Karpas-422 (cell line): ENCODE measurements around the gene HDLBP. TPM values are rescaled to one million over a fixed set of nuclear protein-coding genes. Genes with fewer than 3 reads are reported as not detected.
A peak's percentile ranks its signal among the peaks of the same experiment; 100 is the strongest.

Source experiments
- DNase-seq: peaks from one replicate; pipeline ENCODE4 v3.0.0-alpha.2; 2015
- H2AFZ ChIP-seq: fragments of 200-600 bp; sonication (generic); 2 replicates; pipeline ENCODE4 v1.6.1; 2014; ENCODE audit warnings: antibody characterized with exemption, low read length, mixed read lengths
- H3K27ac ChIP-seq: fragments of 200-600 bp; sonication (generic); 2 replicates; pipeline ENCODE4 v1.5.1; 2014; ENCODE audit warnings: mild to moderate bottlenecking, low read length, moderate library complexity
- H3K27me3 ChIP-seq: fragments of 200-600 bp; sonication (generic); 2 replicates; pipeline ENCODE4 v1.6.1; 2014; ENCODE audit warnings: low read length, mixed read lengths
- H3K36me3 ChIP-seq: fragments of 200-600 bp; sonication (generic); 2 replicates; pipeline ENCODE4 v1.6.1; 2014; ENCODE audit warnings: low read length, mixed read lengths; ENCODE audit not compliant: insufficient read depth
- H3K4me1 ChIP-seq: fragments of 200-600 bp; sonication (generic); 2 replicates; pipeline ENCODE4 v1.6.1; 2014; ENCODE audit warnings: mild to moderate bottlenecking, low read length, mixed read lengths
- H3K4me2 ChIP-seq: fragments of 200-600 bp; sonication (generic); 2 replicates; pipeline ENCODE4 v1.6.1; 2014; ENCODE audit warnings: low read length, low read depth, mild to moderate bottlenecking; ENCODE audit not compliant: poor library complexity, severe bottlenecking
- H3K4me3 ChIP-seq: fragments of 200-600 bp; sonication (generic); 2 replicates; pipeline ENCODE4 v1.5.1; 2014; ENCODE audit warnings: mild to moderate bottlenecking, antibody characterized with exemption, low read length, mixed read lengths
- H3K79me2 ChIP-seq: fragments of 200-600 bp; sonication (generic); 2 replicates; pipeline ENCODE4 v1.6.1; 2014; ENCODE audit warnings: mild to moderate bottlenecking, low read length, mixed read lengths
- H3K9ac ChIP-seq: fragments of 200-600 bp; sonication (generic); 2 replicates; pipeline ENCODE4 v1.6.0; 2014; ENCODE audit warnings: low read length
- H3K9me2 ChIP-seq: fragments of 200-600 bp; sonication (generic), shearing (Covaris generic); replicated peaks from 2 replicates; pipeline ENCODE4 v1.6.0; 2014; ENCODE audit warnings: mild to moderate bottlenecking, low read length, moderate library complexity; ENCODE audit not compliant: insufficient read depth
- H3K9me3 ChIP-seq: fragments of 300-700, 200-600 bp; sonication (generic); 2 replicates; pipeline ENCODE4 v1.6.1; 2014; ENCODE audit warnings: low read length, mixed read lengths
- H4K20me1 ChIP-seq: fragments of 200-600 bp; sonication (generic); 2 replicates; pipeline ENCODE4 v1.6.1; 2014; ENCODE audit warnings: mild to moderate bottlenecking, antibody characterized with exemption, low read length, low read depth; ENCODE audit not compliant: insufficient read depth
- total RNA-seq: library from RNA; depleted of rRNA; stranded (reverse); fragments of >200 nt; shearing (Covaris generic); gene quantifications from 2 replicates; pipeline ENCODE4 v1.2.3, GENCODE V29; 2014; ENCODE audit warnings: low replicate concordance

HDLBP gene
- total RNA-seq, 1 experiment from 2014 or later: 141 TPM

DNA sequence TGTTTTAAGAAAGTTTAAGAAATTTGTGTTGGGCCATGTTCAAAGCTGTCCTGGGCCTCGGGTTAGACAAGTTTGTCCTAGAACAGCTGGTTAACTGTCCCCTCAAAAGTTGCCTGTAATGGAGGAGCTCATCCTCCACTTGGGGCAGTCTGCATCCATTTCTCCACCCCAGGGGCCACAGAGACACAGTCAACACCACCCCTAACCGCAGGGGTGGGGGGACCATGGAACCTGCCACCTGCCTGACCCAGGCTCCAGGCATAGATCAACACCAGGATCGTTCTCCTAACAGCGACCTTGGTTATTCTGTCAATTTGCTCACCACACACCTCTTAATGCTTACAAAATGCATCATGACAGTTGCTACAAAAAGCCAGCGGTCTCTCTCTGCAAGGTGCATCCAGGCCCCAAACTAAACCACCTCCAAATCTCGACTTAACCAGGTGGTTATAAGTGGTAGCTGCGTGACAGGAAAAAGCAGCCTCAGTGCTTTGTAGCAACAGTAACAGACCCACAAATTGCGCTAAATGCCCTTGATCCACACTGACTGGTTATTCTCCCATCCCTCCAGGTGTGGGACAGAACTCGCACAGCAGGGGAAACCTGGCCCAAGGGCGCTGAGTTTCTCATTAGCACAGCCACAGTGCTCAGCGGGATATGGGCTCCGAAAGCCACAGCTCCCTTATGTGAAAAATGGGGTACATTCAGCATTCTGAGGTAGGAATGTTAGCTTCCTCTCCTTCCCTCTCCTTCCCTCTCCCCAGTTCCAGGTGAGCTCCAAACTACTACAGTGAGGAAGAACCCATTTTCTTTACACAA is 48.0 kb downstream of the HDLBP start:
- Histone ChIP-seq H3K36me3 (peaks cover 6% of the 10 kb centered on the region; the same call in 1 of the 2 replicates), H4K20me1 (peaks cover 37% of the 10 kb centered on the region), H3K27me3 (no peaks in the 10 kb centered on the region), H3K9me3 (no peaks in the 10 kb centered on the region), H2AFZ (no peak overlapping the region), H3K27ac (no peak overlapping the region), H3K79me2 (peaks cover 60% of the 10 kb centered on the region), H3K9me2 (no peaks in the 10 kb centered on the region), H3K4me3 (no peak overlapping the region), H3K4me2 (no peak overlapping the region), H3K4me1 (peaks cover 16% of the 10 kb centered on the region), H3K9ac (no peak overlapping the region)
- DNase-seq: no peak

- peaks cover 20% of the 10 kb centered on the region; the same call in 1 of the 2 replicates for H3K36me3 ChIP-seq
- peaks cover 50% of the 10 kb centered on the region for H3K79me2 ChIP-seq
- no peak overlapping the region for H2AFZ ChIP-seq
- H3K4me3 ChIP-seq: no peak overlapping the region
- peaks cover 30% of the 10 kb centered on the region for H4K20me1 ChIP-seq
- DNase-seq: no peak
- H3K9ac ChIP-seq: no peak overlapping the region
- no peak overlapping the region for H3K4me2 ChIP-seq
- H3K9me3 ChIP-seq: no peaks in the 10 kb centered on the region
- H3K9me2 ChIP-seq: no peaks in the 10 kb centered on the region
- peaks cover 3% of the 10 kb centered on the region; the same call in 1 of the 2 replicates for H3K4me1 ChIP-seq
- H3K27ac ChIP-seq: no peak overlapping the region
- H3K27me3 ChIP-seq: no peaks in the 10 kb centered on the region
Observed at GRCh38 chr2:241265506-241265905, 50.0 kb downstream of the HDLBP start.

GRCh38 chr2:241263061-241263460 is 52.4 kb downstream of the HDLBP start:
- Histone ChIP-seq H3K9me2 (no peaks in the 10 kb centered on the region), H3K4me1 (peaks cover 23% of the 10 kb centered on the region), H3K27me3 (no peaks in the 10 kb centered on the region), H2AFZ (no peak overlapping the region), H3K9ac (no peak overlapping the region), H3K79me2 (peaks cover 46% of the 10 kb centered on the region), H4K20me1 (peaks cover 14% of the 10 kb centered on the region; the same call in 1 of the 2 replicates), H3K4me2 (no peak overlapping the region), H3K27ac (no peak overlapping the region), H3K9me3 (no peaks in the 10 kb centered on the region), H3K4me3 (no peak overlapping the region), H3K36me3 (peaks cover 28% of the 10 kb centered on the region; the same call in 1 of the 2 replicates)
- no peak for DNase-seq

- Histone ChIP-seq H3K9me3 (no peaks in the 10 kb centered on the region), H3K4me2 (no peak overlapping the region), H3K9me2 (no peaks in the 10 kb centered on the region), H3K4me1 (peaks cover 23% of the 10 kb centered on the region), H3K27ac (no peak overlapping the region), H3K27me3 (no peaks in the 10 kb centered on the region), H3K36me3 (peaks cover 32% of the 10 kb centered on the region; the same call in 1 of the 2 replicates), H2AFZ (no peak overlapping the region), H3K4me3 (no peak overlapping the region), H4K20me1 (0 out of 2 replicates have a peak, but pooled peaks cover 11% of the 10 kb centered on the region), H3K79me2 (peaks cover 40% of the 10 kb centered on the region), H3K9ac (no peak overlapping the region)
- DNase-seq: no peak
Observed at GRCh38 chr2:241261628-241262027, 53.8 kb downstream of the HDLBP start.

DNA sequence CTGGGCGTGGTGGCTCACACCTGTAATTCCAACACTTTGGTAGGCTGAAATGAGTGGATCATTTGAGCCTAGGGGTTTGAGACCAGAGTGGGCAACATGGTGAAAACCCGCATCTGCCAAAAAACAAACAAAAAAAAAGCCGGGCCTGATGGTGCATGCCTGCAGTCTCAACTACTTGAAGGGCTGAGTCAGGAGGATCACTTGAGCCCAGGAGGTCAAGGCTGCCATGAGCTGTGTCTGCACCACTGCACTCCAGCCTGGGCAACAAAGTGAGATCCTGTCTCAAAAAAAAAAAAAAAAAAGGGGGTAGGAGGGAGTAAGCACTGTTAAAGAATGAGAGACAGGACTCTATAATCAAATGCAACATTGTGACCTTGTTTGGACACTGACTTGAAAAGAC is 54.6 kb downstream of the HDLBP start:
- H3K27me3 ChIP-seq: no peaks in the 10 kb centered on the region
- H3K9me2 ChIP-seq: no peaks in the 10 kb centered on the region
- 0 out of 2 replicates have a peak, but pooled peaks cover 11% of the 10 kb centered on the region for H4K20me1 ChIP-seq
- no peak overlapping the region for H3K4me2 ChIP-seq
- no peak overlapping the region for H3K4me3 ChIP-seq
- H3K36me3 ChIP-seq: peaks cover 32% of the 10 kb centered on the region; the same call in 1 of the 2 replicates
- no peak overlapping the region for H2AFZ ChIP-seq
- H3K79me2 ChIP-seq: peaks cover 37% of the 10 kb centered on the region
- no peak overlapping the region for H3K27ac ChIP-seq
- no peak overlapping the region for H3K9ac ChIP-seq
- peaks cover 23% of the 10 kb centered on the region for H3K4me1 ChIP-seq
- H3K9me3 ChIP-seq: no peaks in the 10 kb centered on the region
- no peak for DNase-seq

DNA sequence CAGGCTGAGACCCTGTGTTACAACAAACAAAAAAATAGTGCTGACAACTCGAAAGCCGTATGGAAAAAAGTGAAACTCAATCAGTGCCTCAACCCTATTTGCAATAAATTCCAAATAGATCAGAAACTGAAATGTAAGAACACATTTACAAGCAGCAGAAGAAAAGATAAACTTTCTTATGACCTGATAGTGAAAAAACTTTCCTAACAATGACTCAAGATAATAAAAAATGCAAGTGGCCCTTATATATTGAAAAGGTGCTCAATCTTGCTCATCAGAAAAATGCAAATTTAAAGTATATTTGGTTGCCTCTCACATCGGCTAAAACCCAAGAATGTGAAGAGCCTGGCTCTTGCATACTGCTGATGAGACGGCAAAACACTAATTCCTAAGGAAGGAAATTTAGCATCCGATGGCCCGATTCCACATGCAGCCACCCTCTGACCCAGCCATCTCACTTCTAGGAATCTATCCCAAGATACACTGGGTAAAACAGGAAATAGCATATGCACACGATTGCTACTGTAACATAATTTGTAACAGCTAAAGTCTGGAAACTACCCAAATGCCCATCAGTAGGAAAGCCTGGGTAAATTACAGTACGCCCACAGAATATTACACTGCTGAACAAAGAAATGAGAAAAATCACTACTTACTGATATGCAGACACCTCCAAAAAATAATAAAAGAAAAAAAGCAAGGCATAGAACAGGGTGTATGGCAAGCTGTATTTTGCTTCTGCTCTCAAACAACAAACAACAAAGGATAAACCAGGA is 56.8 kb downstream of the HDLBP start:
- no peak for DNase-seq
- H3K27ac ChIP-seq: no peak overlapping the region
- no peak overlapping the region for H3K9ac ChIP-seq
- peaks cover 42% of the 10 kb centered on the region for H3K36me3 ChIP-seq
- peaks cover 37% of the 10 kb centered on the region for H3K79me2 ChIP-seq
- H3K27me3 ChIP-seq: no peaks in the 10 kb centered on the region
- peaks cover 23% of the 10 kb centered on the region for H3K4me1 ChIP-seq
- H2AFZ ChIP-seq: no peak overlapping the region
- H4K20me1 ChIP-seq: 0 out of 2 replicates have a peak, but pooled peaks cover 11% of the 10 kb centered on the region
- peak overlapping the region; percentile 22 for H3K4me2 ChIP-seq
- H3K4me3 ChIP-seq: no peak overlapping the region
- H3K9me2 ChIP-seq: no peaks in the 10 kb centered on the region
- no peaks in the 10 kb centered on the region for H3K9me3 ChIP-seq

DNA sequence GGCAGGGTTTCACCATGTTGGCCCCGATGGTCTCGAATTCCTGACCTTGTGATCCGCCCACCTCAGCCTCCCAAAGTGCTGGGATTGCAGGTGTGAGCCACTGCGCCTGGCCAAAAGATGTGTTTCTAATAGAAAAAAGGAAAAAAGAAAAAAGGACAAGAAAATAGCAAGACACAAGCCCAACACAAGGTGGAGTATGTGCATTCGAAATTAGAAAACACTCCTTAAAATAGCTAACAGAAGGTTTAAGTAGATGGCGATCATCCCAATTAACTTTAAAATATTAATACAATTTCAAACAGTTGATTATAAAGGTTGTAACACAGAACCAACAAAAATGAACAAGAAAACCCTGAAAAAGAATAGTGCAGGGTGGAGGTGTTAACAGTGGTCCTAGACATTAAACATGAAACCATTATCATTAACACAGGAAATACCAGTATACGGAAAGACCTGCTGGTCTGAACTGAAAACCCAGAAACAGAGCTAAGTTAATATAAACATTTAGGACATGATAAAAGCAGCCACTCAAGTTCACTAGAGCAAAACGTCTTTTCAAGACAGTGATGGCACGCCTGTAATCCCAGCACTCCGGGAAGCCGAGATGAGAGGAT is 57.9 kb downstream of the HDLBP start:
- H3K27ac ChIP-seq: no peak overlapping the region

GRCh38 chr2:241256168-241256545 is 59.3 kb downstream of the HDLBP start:
- H3K27ac ChIP-seq: no peak overlapping the region
- peaks cover 44% of the 10 kb centered on the region for H3K36me3 ChIP-seq
- 0 out of 2 replicates have a peak, but pooled peaks cover 6% of the 10 kb centered on the region for H4K20me1 ChIP-seq
- H3K9ac ChIP-seq: no peak overlapping the region
- no peaks in the 10 kb centered on the region for H3K9me3 ChIP-seq
- H3K4me2 ChIP-seq: no peak overlapping the region
- H3K27me3 ChIP-seq: no peaks in the 10 kb centered on the region
- no peak for DNase-seq
- H2AFZ ChIP-seq: no peak overlapping the region
- peaks cover 23% of the 10 kb centered on the region for H3K4me1 ChIP-seq
- H3K9me2 ChIP-seq: no peaks in the 10 kb centered on the region
- no peak overlapping the region for H3K4me3 ChIP-seq
- peaks cover 28% of the 10 kb centered on the region for H3K79me2 ChIP-seq

More for the DNA sequence above, 57.9 kb downstream of the HDLBP start:
- peaks cover 48% of the 10 kb centered on the region for H3K36me3 ChIP-seq
- H3K4me2 ChIP-seq: no peak overlapping the region
- no peak overlapping the region for H3K9ac ChIP-seq
- H3K4me1 ChIP-seq: peaks cover 23% of the 10 kb centered on the region
- DNase-seq: no peak
- H3K79me2 ChIP-seq: peaks cover 35% of the 10 kb centered on the region
- H3K27me3 ChIP-seq: no peaks in the 10 kb centered on the region
- 0 out of 2 replicates have a peak, but pooled peaks cover 11% of the 10 kb centered on the region for H4K20me1 ChIP-seq
- no peak overlapping the region for H3K4me3 ChIP-seq
- no peaks in the 10 kb centered on the region for H3K9me2 ChIP-seq
- H2AFZ ChIP-seq: no peak overlapping the region
- H3K9me3 ChIP-seq: no peaks in the 10 kb centered on the region
